B cell (primary cell): ENCODE data around the gene ESRP2. TPM values are rescaled to one million over a fixed set of nuclear protein-coding genes. Genes with fewer than 3 reads are reported as not detected.

Experiments
- ATAC-seq: fragments of 200-7000 bp; cut with Tn5 transposase; one replicate; pipeline ENCODE4 v1.10.0; 2021; ENCODE audit warnings: low read depth, mild to moderate bottlenecking, moderate number of reproducible peaks, moderate library complexity
- CTCF ChIA-PET: fragments of 350-600 bp; sonication (Branson Sonifier 250); formaldehyde crosslinking; loops from one replicate; lab custom pipeline; 2021; ENCODE audit warnings: antibody characterized with exemption, inconsistent platforms; lab: Charles Lee
- POLR2A ChIA-PET: fragments of 350-600 bp; sonication (Branson Sonifier 250); formaldehyde crosslinking; loops from one replicate; lab custom pipeline; 2021; ENCODE audit warnings: antibody characterized with exemption; lab: Charles Lee
- DNase-seq: peaks from one replicate; pipeline ENCODE4 v3.0.0; 2013
- H2AFZ ChIP-seq: 2 replicates; pipeline ENCODE4 v1.6.1; 2012; ENCODE audit warnings: mild to moderate bottlenecking, low read depth, low read length; ENCODE audit not compliant: insufficient read depth, poor library complexity, severe bottlenecking
- H3K27ac ChIP-seq, 2 donors: 1 replicate in 1 of 2; 2 replicates in 1 of 2; pipeline ENCODE4 v1.5.1; 2012 to 2013; ENCODE audit warnings: low read length in 2 of 2, mild to moderate bottlenecking in 2 of 2, moderate library complexity in 1 of 2
- H3K27me3 ChIP-seq, 4 experiments: fragments of 200-600 bp in 1 of 4; sonication (generic) in 1 of 4; replicated peaks in 1 of 4; 1 replicate in 2 of 4; 2 replicates in 2 of 4; pipeline versions ENCODE4 v1.6.1 to v1.7.0; 2013 to 2016; ENCODE audit warnings: low read length in 3 of 4, mild to moderate bottlenecking in 2 of 4, mixed read lengths in 1 of 4, moderate library complexity in 1 of 4; ENCODE audit not compliant: insufficient read depth in 4 of 4, control insufficient read depth in 3 of 4; ENCODE audit errors: control extremely low read depth in 1 of 4
- H3K36me3 ChIP-seq, 2 experiments: replicated peaks in 1 of 2; 1 replicate in 1 of 2; 2 replicates in 1 of 2; pipeline versions ENCODE4 v1.6.1 to v1.7.1; 2013; ENCODE audit warnings: low read length in 1 of 2; ENCODE audit not compliant: insufficient read depth in 2 of 2, control insufficient read depth in 1 of 2; ENCODE audit errors: control extremely low read depth in 1 of 2, extremely low read depth in 1 of 2
- H3K4me1 ChIP-seq, 2 donors: fragments of 200-600 bp in 1 of 2; sonication (generic) in 1 of 2; 1 replicate in 1 of 2; 2 replicates in 1 of 2; pipeline versions ENCODE4 v1.5.1 to v1.6.1; 2013 to 2017; ENCODE audit warnings: low read length in 2 of 2; ENCODE audit not compliant: control insufficient read depth in 2 of 2, insufficient read depth in 2 of 2
- H3K4me2 ChIP-seq: replicated peaks from 2 replicates; pipeline ENCODE3; 2012; ENCODE audit warnings: mild to moderate bottlenecking, low read depth, low read length; ENCODE audit not compliant: poor library complexity, severe bottlenecking
- H3K4me3 ChIP-seq, 5 experiments: fragments of 200-600 bp in 1 of 5; sonication (generic) in 1 of 5; 1 replicate in 3 of 5; 2 replicates in 2 of 5; pipeline versions ENCODE4 v1.5.1 to v1.7.0; 2011 to 2016; ENCODE audit warnings: low read length in 4 of 5, mild to moderate bottlenecking in 4 of 5, low read depth in 2 of 5, control low read depth in 1 of 5, moderate library complexity in 1 of 5; ENCODE audit not compliant: insufficient read depth in 1 of 5; ENCODE audit errors: control extremely low read depth in 1 of 5, extremely low read depth in 1 of 5
- H3K79me2 ChIP-seq: fragments of 200-600 bp; sonication (generic); one replicate; pipeline ENCODE4 v1.6.0; 2016; ENCODE audit warnings: low read length; ENCODE audit not compliant: control insufficient read depth, insufficient read depth
- H3K9ac ChIP-seq: fragments of 200-600 bp; sonication (generic); 2 replicates; pipeline ENCODE4 v1.6.1; 2017; ENCODE audit warnings: mild to moderate bottlenecking, low read length, moderate library complexity
- H3K9me3 ChIP-seq, 3 donors: one replicate each; pipeline versions ENCODE4 v1.6.1 to v1.7.1; 2013; ENCODE audit warnings: low read length in 2 of 3; ENCODE audit not compliant: control insufficient read depth in 2 of 3, insufficient read depth in 1 of 3; ENCODE audit errors: control extremely low read depth in 1 of 3
- H4K20me1 ChIP-seq: 2 replicates; pipeline ENCODE4 v1.6.0; 2012; ENCODE audit warnings: mild to moderate bottlenecking, low read length; ENCODE audit not compliant: insufficient read depth, control insufficient read depth, poor library complexity, severe bottlenecking
- H3K27ac Mint-ChIP-seq: one replicate; pipeline ENCODE4 v1.8.0; 2021; ENCODE audit warnings: mixed read lengths
- H3K27me3 Mint-ChIP-seq: one replicate; pipeline ENCODE4 v1.8.0; 2021; ENCODE audit warnings: mixed read lengths
- H3K4me1 Mint-ChIP-seq: one replicate; pipeline ENCODE4 v1.8.0; 2021; ENCODE audit warnings: mixed read lengths
- H3K4me3 Mint-ChIP-seq: one replicate; pipeline ENCODE4 v1.8.0; 2021; ENCODE audit warnings: mixed read lengths
- H3K9me3 Mint-ChIP-seq: one replicate; pipeline ENCODE4 v1.8.0; 2022; ENCODE audit warnings: mixed read lengths; ENCODE audit not compliant: insufficient read depth
- EZH2 ChIP-seq: IDR thresholded peaks from 2 replicates; pipeline ENCODE4 v1.6.1; 2012; ENCODE audit warnings: borderline replicate concordance, low read depth, mild to moderate bottlenecking, moderate library complexity, low read length; ENCODE audit not compliant: insufficient read depth, poor library complexity, severe bottlenecking
- WGBS: methylation state at CpG from one replicate; pipeline ENCODE4 v1.1.5; 2013; ENCODE audit warnings: missing lambda C conversion rate; ENCODE audit not compliant: insufficient coverage; 5-methylcytosine and 5-hydroxymethylcytosine counted together
- intact Hi-C: fragments of 100-400 bp; cut with micrococcal nuclease; formaldehyde crosslinking; loops from one replicate; pipeline ENCODE4 v1.10.0; 2022
- polyA plus RNA-seq: library from polyadenylated mRNA; depleted of rRNA; stranded (reverse); fragments of >200 nt; gene quantifications from 2 replicates; pipeline ENCODE4 v1.2.3, GENCODE V29; 2012
- total RNA-seq, 2 donors: library from RNA; stranded (reverse); fragments of 120-200 nt in 1 of 2; gene quantifications; 1 replicate in 1 of 2; 2 replicates in 1 of 2; pipeline versions ENCODE4 v1.2.3 to v1.2.4, GENCODE V29; 2013 to 2022
- TF ChIP-seq, protein P1 (sequence below): fragments of 200-600 bp; IDR thresholded peaks from one replicate; pipeline ENCODE4 v1.8.0; 2022; ENCODE audit warnings: antibody characterized with exemption, mild to moderate bottlenecking

The ESRP2 gene
- total and polyA plus RNA-seq, 2 donors (not counting 1 experiment from before 2014, with no cell fraction given) = 0.09 TPM; not detected in 1

DNA sequence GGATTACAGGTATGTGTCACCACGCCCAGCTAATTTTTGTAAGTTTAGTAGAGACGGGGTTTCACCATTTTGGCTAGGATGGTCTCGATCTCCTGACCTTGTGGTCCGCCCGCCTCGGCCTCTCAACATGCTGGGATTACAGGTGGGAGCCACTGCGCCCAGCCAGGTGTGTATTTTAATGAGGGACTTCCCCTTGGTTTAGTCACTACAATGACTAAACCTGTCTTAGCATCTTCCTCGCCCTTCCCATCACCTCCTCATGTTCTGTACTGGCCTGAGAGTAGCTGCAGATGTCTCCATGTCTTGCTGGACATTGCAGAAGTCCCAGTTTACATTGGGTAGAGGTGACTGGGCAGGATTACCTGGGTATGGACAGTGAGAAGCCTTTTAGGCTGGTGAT, 38.0 kb upstream of the ESRP2 start:
- no peaks in the 10 kb centered on the region for H3K27me3 ChIP-seq
- no peaks in the 10 kb centered on the region for H3K9me3 Mint-ChIP-seq
- H3K4me1 Mint-ChIP-seq = peaks cover 62% of the 10 kb centered on the region
- no peaks in the 10 kb centered on the region for H3K27me3 Mint-ChIP-seq
- POLR2A ChIA-PET = no interaction called here
- intact Hi-C loops = loop anchor here (1.0 kb wide), 1 partner anchor 9 kb away; no protein-coding TSS in a partner anchor
- H3K4me1 ChIP-seq = peaks cover 47 to 54% of the 10 kb centered on the region in 2 donors
- H4K20me1 ChIP-seq = peaks cover 35% of the 10 kb centered on the region
- peaks cover 86% of the 10 kb centered on the region for H3K79me2 ChIP-seq
- ATAC-seq (no peak), DNase-seq (no peak)
- no peak overlapping the region for H3K4me2 ChIP-seq
- peak overlapping the region; percentile 71 for H3K27ac Mint-ChIP-seq
- WGBS = no CpG with 5 or more reads among the region's 8 CpGs
- CTCF ChIA-PET = interaction anchor here (1.0 to 3.7 kb wide), 8 partner anchors 8 to 55 kb away, joined by 5 to 20 read pairs (median 6); partner anchors contain the start of genes PRMT7, SLC7A6 and SLC7A6OS
- H2AFZ ChIP-seq = no peak overlapping the region
- H3K9ac ChIP-seq = no peak overlapping the region
- H3K4me3 ChIP-seq = no peak overlapping the region
- no peak for TF ChIP-seq EZH2
- TF ChIP-seq, protein P1, sequence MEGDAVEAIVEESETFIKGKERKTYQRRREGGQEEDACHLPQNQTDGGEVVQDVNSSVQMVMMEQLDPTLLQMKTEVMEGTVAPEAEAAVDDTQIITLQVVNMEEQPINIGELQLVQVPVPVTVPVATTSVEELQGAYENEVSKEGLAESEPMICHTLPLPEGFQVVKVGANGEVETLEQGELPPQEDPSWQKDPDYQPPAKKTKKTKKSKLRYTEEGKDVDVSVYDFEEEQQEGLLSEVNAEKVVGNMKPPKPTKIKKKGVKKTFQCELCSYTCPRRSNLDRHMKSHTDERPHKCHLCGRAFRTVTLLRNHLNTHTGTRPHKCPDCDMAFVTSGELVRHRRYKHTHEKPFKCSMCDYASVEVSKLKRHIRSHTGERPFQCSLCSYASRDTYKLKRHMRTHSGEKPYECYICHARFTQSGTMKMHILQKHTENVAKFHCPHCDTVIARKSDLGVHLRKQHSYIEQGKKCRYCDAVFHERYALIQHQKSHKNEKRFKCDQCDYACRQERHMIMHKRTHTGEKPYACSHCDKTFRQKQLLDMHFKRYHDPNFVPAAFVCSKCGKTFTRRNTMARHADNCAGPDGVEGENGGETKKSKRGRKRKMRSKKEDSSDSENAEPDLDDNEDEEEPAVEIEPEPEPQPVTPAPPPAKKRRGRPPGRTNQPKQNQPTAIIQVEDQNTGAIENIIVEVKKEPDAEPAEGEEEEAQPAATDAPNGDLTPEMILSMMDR = no peak
- no peaks in the 10 kb centered on the region for H3K9me3 ChIP-seq
- peaks cover 9 to 40% of the 10 kb centered on the region in 2 experiments for H3K36me3 ChIP-seq
- no peak overlapping the region for H3K27ac ChIP-seq
- H3K4me3 Mint-ChIP-seq = peak overlapping the region; percentile 24

DNA sequence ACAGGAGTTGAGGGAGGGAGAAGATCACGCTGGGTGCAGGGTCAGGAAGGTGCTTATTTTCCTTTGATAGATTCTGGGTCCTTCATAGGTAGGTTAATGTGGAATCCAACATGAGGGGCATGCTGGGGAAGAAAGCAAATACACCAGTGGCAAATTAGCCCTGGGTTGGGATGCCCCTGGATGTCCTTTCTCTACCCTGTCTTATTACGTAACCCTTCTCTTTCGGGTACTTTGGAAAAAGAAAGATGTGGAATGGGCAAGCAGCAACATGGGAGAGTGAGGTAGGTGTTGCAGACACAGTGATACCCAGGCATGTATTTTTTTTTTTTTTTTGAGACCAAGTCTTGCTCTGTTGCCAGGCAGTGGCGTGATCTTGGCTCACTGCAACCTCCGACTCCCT, 37.5 kb upstream of the ESRP2 start:
- no peaks in the 10 kb centered on the region for H3K9me3 Mint-ChIP-seq
- intact Hi-C loops = loop anchor here (1.0 kb wide), 1 partner anchor 8 kb away; no protein-coding TSS in a partner anchor
- DNase-seq = no peak
- H3K9ac ChIP-seq = no peak overlapping the region
- H3K27ac ChIP-seq = peak overlapping the region in 1 of 2 donors; percentile 67
- no peak for TF ChIP-seq EZH2
- TF ChIP-seq, protein P1 = no peak
- peaks cover 9 to 40% of the 10 kb centered on the region in 2 experiments for H3K36me3 ChIP-seq
- no peak for ATAC-seq
- peak overlapping the region; percentile 82 for H3K27ac Mint-ChIP-seq
- H3K4me3 Mint-ChIP-seq = peak overlapping the region; percentile 54
- 95% methylated on average over 4 of the region's 5 CpGs for WGBS
- peak overlapping the region; percentile 42 for H3K4me2 ChIP-seq
- no peak overlapping the region for H2AFZ ChIP-seq
- H3K79me2 ChIP-seq = peaks cover 87% of the 10 kb centered on the region
- H3K4me1 ChIP-seq = peaks cover 47 to 54% of the 10 kb centered on the region in 2 donors
- no peaks in the 10 kb centered on the region for H3K9me3 ChIP-seq
- H3K4me3 ChIP-seq = no peak overlapping the region
- peaks cover 35% of the 10 kb centered on the region for H4K20me1 ChIP-seq
- POLR2A ChIA-PET = interaction anchor here (1.8 kb wide), 1 partner anchor 12 kb away, joined by 6 read pairs; no protein-coding TSS in a partner anchor
- CTCF ChIA-PET = interaction anchor here (1.0 to 3.7 kb wide), 5 partner anchors 8 to 53 kb away, joined by 3 to 20 read pairs (median 6); partner anchors contain the start of genes PRMT7, SLC7A6 and SLC7A6OS
- no peaks in the 10 kb centered on the region for H3K27me3 ChIP-seq
- H3K4me1 Mint-ChIP-seq = peaks cover 63% of the 10 kb centered on the region
- H3K27me3 Mint-ChIP-seq = no peaks in the 10 kb centered on the region
